Measurements from ENCODE around the gene CCDC181. TPM values are rescaled to one million over a fixed set of nuclear protein-coding genes. Genes with fewer than 3 reads are reported as not detected.

The CCDC181 gene
- total and polyA plus RNA-seq, 4 donors, result 6.1 to 14.8 (median 12.9) TPM

- WGBS (ENCODE audit: insufficient coverage), result no CpG with 5 or more reads among the region's 4 CpGs
- no peak for DNase-seq (ENCODE audit: low read depth in 4 of 6, low spot score in 6 of 6)
- Histone ChIP-seq H3K4me3 (ENCODE audit: low read depth, low read length) (no peak overlapping the region), H3K27me3 (ENCODE audit: control insufficient read depth, insufficient read depth, low read length) (peaks cover 6% of the 10 kb centered on the region), H3K27ac (ENCODE audit: low read depth, low read length) (no peak overlapping the region), H3K9me3 (ENCODE audit: control insufficient read depth, insufficient read depth, low read length) (no peaks in the 10 kb centered on the region), H3K36me3 (ENCODE audit: control insufficient read depth, insufficient read depth, low read length) (no peaks in the 10 kb centered on the region), H3K4me1 (ENCODE audit: control insufficient read depth, insufficient read depth, low read length) (peaks cover 6% of the 10 kb centered on the region)
Observed at GRCh38 chr1:169461390-169462000, 34.2 kb upstream of the CCDC181 start.

- H3K27ac ChIP-seq (ENCODE audit: low read depth, low read length), result no peak overlapping the region
- peak in 2 of 6 donors; percentile 4 to 17 for DNase-seq (ENCODE audit: low read depth in 4 of 6, low spot score in 6 of 6)
- H3K9me3 ChIP-seq (ENCODE audit: control insufficient read depth, insufficient read depth, low read length), result no peaks in the 10 kb centered on the region
- H3K4me3 ChIP-seq (ENCODE audit: low read depth, low read length), result peak overlapping the region; percentile 26
- H3K36me3 ChIP-seq (ENCODE audit: control insufficient read depth, insufficient read depth, low read length), result no peaks in the 10 kb centered on the region
- WGBS (ENCODE audit: insufficient coverage), result 8% methylated on average over 30 of the region's 35 CpGs
- H3K4me1 ChIP-seq (ENCODE audit: control insufficient read depth, insufficient read depth, low read length), result peaks cover 6% of the 10 kb centered on the region
- H3K27me3 ChIP-seq (ENCODE audit: control insufficient read depth, insufficient read depth, low read length), result peaks cover 6% of the 10 kb centered on the region
Observed at GRCh38 chr1:169460191-169460833, 33.0 kb upstream of the CCDC181 start.

GRCh38 chr1:169457443-169457842, 30.2 kb upstream of the CCDC181 start:
- no peak overlapping the region for H3K27ac ChIP-seq (ENCODE audit: low read depth, low read length)
- H3K36me3 ChIP-seq (ENCODE audit: control insufficient read depth, insufficient read depth, low read length), result no peaks in the 10 kb centered on the region
- H3K4me1 ChIP-seq (ENCODE audit: control insufficient read depth, insufficient read depth, low read length), result peaks cover 6% of the 10 kb centered on the region
- WGBS (ENCODE audit: insufficient coverage), result no CpG with 5 or more reads among the region's 1 CpG
- no peaks in the 10 kb centered on the region for H3K9me3 ChIP-seq (ENCODE audit: control insufficient read depth, insufficient read depth, low read length)
- DNase-seq (ENCODE audit: low read depth in 4 of 6, low spot score in 6 of 6), result no peak
- H3K4me3 ChIP-seq (ENCODE audit: low read depth, low read length), result no peak overlapping the region
- H3K27me3 ChIP-seq (ENCODE audit: control insufficient read depth, insufficient read depth, low read length), result peaks cover 6% of the 10 kb centered on the region

GRCh38 chr1:169456029-169456428, 28.8 kb upstream of the CCDC181 start:
- no peaks in the 10 kb centered on the region for H3K9me3 ChIP-seq (ENCODE audit: control insufficient read depth, insufficient read depth, low read length)
- peaks cover 6% of the 10 kb centered on the region for H3K27me3 ChIP-seq (ENCODE audit: control insufficient read depth, insufficient read depth, low read length)
- WGBS (ENCODE audit: insufficient coverage), result no CpG with 5 or more reads among the region's 2 CpGs
- no peak overlapping the region for H3K27ac ChIP-seq (ENCODE audit: low read depth, low read length)
- H3K4me3 ChIP-seq (ENCODE audit: low read depth, low read length), result no peak overlapping the region
- peaks cover 6% of the 10 kb centered on the region for H3K4me1 ChIP-seq (ENCODE audit: control insufficient read depth, insufficient read depth, low read length)
- no peaks in the 10 kb centered on the region for H3K36me3 ChIP-seq (ENCODE audit: control insufficient read depth, insufficient read depth, low read length)
- DNase-seq (ENCODE audit: low read depth in 4 of 6, low spot score in 6 of 6), result no peak

GRCh38 chr1:169452921-169453320, 25.6 kb upstream of the CCDC181 start:
- Histone ChIP-seq H3K9me3 (ENCODE audit: control insufficient read depth, insufficient read depth, low read length) (no peaks in the 10 kb centered on the region), H3K4me3 (ENCODE audit: low read depth, low read length) (no peak overlapping the region), H3K4me1 (ENCODE audit: control insufficient read depth, insufficient read depth, low read length) (no peaks in the 10 kb centered on the region), H3K36me3 (ENCODE audit: control insufficient read depth, insufficient read depth, low read length) (no peaks in the 10 kb centered on the region), H3K27ac (ENCODE audit: low read depth, low read length) (no peak overlapping the region), H3K27me3 (ENCODE audit: control insufficient read depth, insufficient read depth, low read length) (no peaks in the 10 kb centered on the region)
- no peak for DNase-seq (ENCODE audit: low read depth in 4 of 6, low spot score in 6 of 6)
- WGBS (ENCODE audit: insufficient coverage), result no CpG with 5 or more reads among the region's 2 CpGs

DNA sequence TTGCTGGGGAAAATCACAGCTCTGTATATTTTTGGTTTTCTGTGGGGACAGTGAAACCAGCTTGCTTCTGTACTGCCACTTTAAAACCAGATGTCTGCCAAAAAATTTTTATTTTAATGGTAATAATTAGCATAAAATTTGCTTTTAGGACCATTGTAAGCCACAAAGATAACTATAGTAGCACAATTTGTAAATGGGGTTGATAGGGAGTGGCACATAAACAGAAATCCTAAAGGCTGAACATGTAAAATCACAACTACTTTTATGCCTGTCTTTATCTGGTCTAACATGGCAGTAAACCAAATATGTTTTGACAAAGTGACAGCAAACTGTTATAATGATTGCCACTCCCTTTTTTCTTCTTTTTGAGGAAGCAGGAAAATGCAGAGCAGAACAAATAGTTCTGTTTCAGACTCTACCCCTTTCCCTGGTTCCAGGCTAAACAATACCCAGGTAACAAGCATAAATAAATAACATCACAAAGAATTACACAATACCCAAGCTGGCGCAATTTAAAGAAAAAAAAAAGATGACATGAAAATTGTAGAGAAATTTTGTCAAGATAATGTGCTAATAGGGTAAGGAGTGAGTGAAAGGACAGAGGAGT, 24.0 kb upstream of the CCDC181 start:
- Histone ChIP-seq H3K27ac (ENCODE audit: low read depth, low read length) (no peak overlapping the region), H3K9me3 (ENCODE audit: control insufficient read depth, insufficient read depth, low read length) (no peaks in the 10 kb centered on the region), H3K4me3 (ENCODE audit: low read depth, low read length) (no peak overlapping the region), H3K27me3 (ENCODE audit: control insufficient read depth, insufficient read depth, low read length) (no peaks in the 10 kb centered on the region), H3K4me1 (ENCODE audit: control insufficient read depth, insufficient read depth, low read length) (no peaks in the 10 kb centered on the region), H3K36me3 (ENCODE audit: control insufficient read depth, insufficient read depth, low read length) (no peaks in the 10 kb centered on the region)
- WGBS (ENCODE audit: insufficient coverage), result no CpG with 5 or more reads among the region's 1 CpG
- no peak for DNase-seq (ENCODE audit: low read depth in 4 of 6, low spot score in 6 of 6)

DNA sequence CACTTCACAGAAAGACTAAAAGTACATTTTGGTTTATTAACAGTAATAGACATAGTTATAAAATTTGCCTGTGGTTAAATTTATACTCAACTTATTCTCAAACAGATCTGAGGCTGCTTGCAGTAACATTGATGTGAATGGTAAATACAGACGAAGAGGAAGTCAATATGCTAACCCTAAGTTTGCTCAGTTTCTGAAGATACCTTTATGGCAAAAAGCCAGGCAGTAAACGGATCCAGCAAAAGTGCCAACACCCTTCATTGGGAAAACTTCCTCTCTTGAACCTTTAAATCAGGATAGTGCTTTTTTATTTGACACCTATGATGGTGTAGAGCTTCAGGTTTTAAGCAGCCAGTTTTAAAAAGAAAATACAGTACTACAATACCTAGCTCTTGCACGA, 16.6 kb upstream of the CCDC181 start:
- WGBS (ENCODE audit: insufficient coverage), result no CpG with 5 or more reads among the region's 3 CpGs
- Histone ChIP-seq H3K36me3 (ENCODE audit: control insufficient read depth, insufficient read depth, low read length) (no peaks in the 10 kb centered on the region), H3K9me3 (ENCODE audit: control insufficient read depth, insufficient read depth, low read length) (peaks cover 2% of the 10 kb centered on the region), H3K27ac (ENCODE audit: low read depth, low read length) (no peak overlapping the region), H3K4me1 (ENCODE audit: control insufficient read depth, insufficient read depth, low read length) (no peaks in the 10 kb centered on the region), H3K4me3 (ENCODE audit: low read depth, low read length) (no peak overlapping the region), H3K27me3 (ENCODE audit: control insufficient read depth, insufficient read depth, low read length) (no peaks in the 10 kb centered on the region)
- DNase-seq (ENCODE audit: low read depth in 4 of 6, low spot score in 6 of 6), result no peak

DNA sequence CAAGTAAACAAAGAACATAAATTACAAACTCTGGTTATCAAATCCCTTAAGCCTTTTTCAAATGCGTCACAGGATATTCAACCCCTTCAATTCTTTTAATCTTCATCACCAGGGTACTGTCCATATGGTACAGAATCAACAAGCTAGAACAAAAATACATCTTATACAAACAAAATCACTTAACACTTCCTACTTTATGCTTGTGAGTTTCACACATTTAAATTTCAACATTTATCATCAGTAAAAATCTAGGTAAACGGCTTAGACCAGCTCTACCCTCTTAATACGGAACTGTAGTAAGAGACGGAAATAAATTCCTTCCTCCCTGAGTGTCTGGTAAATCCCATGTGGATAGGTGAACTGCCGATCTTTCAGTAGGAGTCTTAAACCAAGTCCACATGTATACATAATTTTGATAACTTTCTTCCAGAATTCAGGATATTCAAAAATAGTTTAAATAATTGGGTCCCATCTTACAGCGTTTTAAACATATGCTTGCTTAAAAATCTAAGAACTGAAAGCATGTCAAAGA, 1.0 kb downstream of the CCDC181 start:
- peak overlapping the region; percentile 92 for H3K4me3 ChIP-seq (ENCODE audit: low read depth, low read length)
- WGBS (ENCODE audit: insufficient coverage), result 36% methylated on average over 1 of the region's 6 CpGs
- no peak overlapping the region for H3K27ac ChIP-seq (ENCODE audit: low read depth, low read length)

GRCh38 chr1:169421309-169421708, 6.0 kb downstream of the CCDC181 start:
- Histone ChIP-seq H3K36me3 (ENCODE audit: control insufficient read depth, insufficient read depth, low read length) (no peaks in the 10 kb centered on the region), H3K4me3 (ENCODE audit: low read depth, low read length) (no peak overlapping the region), H3K4me1 (ENCODE audit: control insufficient read depth, insufficient read depth, low read length) (no peaks in the 10 kb centered on the region), H3K27me3 (ENCODE audit: control insufficient read depth, insufficient read depth, low read length) (no peaks in the 10 kb centered on the region), H3K27ac (ENCODE audit: low read depth, low read length) (no peak overlapping the region), H3K9me3 (ENCODE audit: control insufficient read depth, insufficient read depth, low read length) (no peaks in the 10 kb centered on the region)
- WGBS (ENCODE audit: insufficient coverage), result 97% methylated on average over 4 of the region's 5 CpGs
- no peak for DNase-seq (ENCODE audit: low read depth in 4 of 6, low spot score in 6 of 6)

More for the DNA sequence above, 1.0 kb downstream of the CCDC181 start:
- peak in 4 of 6 donors; percentile 2 to 7 (median 2) for DNase-seq (ENCODE audit: low read depth in 4 of 6, low spot score in 6 of 6)
- H3K9me3 ChIP-seq (ENCODE audit: control insufficient read depth, insufficient read depth, low read length), result no peaks in the 10 kb centered on the region
- no peaks in the 10 kb centered on the region for H3K36me3 ChIP-seq (ENCODE audit: control insufficient read depth, insufficient read depth, low read length)
- H3K4me1 ChIP-seq (ENCODE audit: control insufficient read depth, insufficient read depth, low read length), result no peaks in the 10 kb centered on the region
- H3K27me3 ChIP-seq (ENCODE audit: control insufficient read depth, insufficient read depth, low read length), result no peaks in the 10 kb centered on the region

All from spinal cord (tissue), 10 donors.